ENCODE results near the gene CNPY4.

Gene CNPY4

DNA sequence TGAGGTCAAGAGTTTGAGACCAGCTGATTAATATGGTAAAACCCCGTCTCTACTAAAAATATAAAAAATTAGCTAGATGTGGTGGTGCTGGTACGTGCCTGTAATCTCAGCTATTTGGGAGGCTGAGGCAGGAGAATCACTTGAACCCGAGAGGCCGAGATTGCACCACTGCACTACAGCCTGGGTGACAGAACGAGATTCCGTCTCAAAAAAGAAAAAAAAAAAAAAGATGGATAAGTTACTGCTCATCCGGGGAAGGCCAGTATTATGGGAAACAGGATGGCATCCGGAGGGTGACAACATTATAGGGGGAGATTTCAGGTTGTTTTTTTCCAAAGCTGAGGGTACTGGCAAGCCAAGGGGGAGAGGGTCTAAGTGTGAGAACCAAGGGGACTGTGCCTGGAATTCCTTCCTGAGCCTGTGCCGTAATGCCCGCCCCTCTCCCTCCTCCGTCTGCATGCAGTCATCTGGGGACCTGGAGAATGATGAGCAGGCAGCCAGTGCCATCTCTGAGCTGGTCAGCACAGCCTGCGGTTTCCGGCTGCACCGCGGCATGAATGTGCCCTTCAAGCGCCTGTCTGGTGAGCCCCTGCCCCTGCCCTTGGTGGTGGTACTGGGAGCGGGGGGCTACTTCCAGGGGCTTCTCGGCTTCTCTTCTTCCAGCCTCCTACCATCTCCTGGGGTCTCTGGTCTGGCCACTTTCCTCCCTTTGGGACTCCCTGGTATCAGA lies 33.7 kb downstream of the CNPY4 start:
- no peak for DNase-seq

DNA sequence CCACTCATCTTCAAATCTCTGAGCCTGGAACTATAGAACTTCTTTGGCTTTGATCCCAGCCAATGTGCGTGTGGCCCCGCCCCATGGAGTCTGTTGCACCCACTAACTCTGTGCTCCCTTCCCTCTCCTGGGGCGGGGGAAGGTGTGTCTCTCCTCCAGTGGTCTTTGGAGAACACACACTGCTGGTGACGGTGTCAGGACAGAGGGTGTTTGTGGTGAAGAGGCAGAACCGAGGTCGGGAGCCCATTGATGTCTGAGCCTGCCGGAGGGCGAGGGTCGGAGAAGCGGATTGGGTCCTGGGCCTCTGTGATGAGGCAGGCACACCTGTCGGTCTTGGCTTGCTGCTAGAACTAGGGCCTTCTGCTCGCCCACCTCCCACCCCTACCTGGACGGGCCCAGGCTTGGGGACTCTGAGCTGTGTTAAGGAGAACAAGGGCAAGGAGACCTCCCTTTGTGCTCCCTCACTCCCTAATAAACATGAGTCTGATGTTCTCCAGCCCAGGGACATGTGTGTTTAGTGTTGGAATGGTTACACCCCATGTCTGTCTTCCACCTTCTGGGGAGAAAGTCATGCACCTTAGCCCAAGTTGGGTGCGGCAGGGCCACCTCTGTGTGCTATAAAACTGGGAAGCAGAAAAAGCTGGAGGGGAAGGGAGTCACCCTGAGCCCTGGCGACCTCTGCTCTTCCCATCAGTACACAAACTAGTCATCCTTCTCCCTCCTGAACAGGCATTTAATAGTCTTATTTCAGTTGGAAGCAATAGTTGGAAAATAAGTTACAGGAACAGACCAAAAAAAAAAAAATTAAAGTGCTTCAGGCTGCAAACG lies 34.5 kb downstream of the CNPY4 start:
- DNase-seq = no peak

DNA sequence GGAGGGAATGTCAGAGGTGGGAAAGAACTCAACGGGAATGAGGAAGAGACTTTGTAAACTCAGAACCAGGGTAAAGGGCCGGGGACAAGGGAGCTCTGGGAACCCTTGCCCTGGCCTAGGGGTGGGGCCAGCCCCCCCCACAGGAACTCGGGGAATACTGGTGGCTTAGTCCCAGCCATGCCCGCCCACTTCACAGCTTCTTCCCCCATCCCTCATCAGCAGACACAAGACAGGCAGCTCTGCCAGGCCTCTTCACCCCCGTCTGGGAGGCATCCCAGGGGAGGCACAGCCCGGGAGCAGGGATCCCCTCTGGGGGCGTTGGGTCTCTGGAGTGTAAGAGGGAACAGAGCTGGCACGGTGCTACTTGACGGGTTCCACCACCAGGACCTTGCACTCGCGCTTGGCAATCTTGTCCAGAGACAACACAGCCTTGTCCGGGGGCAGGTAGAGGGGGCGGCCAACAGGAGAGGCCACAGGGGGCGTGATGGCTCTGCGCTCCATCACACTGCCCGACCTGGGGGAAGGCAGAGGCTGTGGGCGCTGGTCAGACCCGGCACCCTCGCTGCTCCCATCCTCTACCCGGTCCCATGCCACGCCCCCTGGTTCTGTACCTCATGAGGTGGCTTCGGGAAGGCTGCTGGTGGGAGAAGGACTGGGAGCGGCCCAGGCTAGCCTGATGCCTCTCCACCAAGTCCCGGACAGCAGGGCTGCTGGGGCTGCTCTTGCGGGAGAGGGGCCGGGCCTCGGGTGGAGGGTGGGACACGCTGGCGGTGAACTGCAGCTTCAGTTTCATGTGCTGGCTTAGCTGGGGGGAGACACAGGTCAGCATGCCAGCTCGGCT lies 35.4 kb downstream of the CNPY4 start:
- no peak for DNase-seq

DNA sequence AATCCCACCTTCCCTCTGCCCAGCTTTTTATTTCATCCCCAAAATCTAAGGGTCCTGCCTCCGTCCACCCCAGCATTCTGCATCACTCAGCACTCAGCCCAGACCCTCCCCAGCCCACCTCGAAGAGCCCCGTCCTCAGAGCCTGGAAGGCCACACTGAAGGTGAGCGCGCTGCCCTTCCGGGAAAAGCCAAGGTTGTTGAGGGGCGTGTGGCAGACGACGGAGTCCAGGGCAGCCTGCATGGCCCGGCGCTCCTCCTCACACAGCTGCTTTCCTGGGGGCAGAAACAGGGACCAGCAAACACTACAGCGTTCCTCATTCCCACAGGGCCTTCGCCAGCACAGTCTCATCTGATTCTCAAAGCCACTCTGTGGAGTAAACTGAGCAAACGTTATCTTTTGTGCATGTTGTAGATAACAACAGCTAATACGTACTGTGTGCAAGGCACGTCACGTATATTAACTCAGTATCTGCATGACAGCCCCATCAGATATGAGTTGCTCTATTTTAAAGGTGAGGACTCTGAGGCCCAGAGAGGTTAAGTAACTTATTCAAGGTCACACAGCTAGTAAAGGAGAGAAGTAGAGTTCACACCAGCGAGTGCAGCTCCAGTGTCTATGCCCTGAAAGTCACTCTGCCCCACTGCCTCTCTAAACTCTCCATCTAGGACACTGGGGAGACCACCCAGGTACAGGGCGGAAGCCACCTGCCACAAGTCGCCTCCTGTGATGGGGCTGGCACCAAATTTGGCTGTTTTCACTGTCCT lies 36.3 kb downstream of the CNPY4 start:
- no peak for DNase-seq

DNA sequence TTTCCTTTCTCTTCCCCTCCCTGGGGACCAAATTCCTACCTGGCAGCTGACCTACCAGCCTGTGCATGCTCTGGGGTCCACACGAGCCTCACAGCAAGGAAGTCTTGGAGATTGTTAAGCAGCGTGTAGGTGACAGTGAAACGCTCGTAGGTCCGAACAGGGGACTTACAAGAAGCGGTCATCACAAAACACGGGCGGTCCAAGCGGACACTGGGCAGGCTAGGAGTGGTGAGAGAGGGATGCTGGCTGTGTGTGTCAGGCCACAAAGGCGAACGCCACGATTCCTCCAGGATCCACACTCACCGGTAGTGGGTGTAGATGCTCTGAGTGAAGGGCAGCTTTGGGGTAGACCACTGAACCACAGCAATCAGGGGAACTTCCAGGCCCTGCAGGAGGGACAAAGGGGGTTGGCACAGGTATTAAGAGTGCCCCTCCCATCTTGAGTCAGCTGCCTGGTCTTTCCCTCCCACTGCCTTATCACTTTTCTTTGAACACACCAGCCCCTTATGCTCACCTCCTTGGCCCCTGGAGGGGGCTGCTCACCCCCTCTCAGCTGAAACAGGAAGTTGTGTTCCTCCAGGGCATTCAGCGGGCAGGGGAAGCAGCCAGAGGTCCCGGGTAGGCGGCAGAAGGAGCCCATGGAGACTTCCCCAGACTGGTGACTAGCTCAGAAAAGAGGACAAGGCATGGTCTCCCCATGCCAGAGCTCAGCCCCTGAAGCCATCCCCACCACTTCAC lies 37.1 kb downstream of the CNPY4 start:
- no peak for DNase-seq

DNA sequence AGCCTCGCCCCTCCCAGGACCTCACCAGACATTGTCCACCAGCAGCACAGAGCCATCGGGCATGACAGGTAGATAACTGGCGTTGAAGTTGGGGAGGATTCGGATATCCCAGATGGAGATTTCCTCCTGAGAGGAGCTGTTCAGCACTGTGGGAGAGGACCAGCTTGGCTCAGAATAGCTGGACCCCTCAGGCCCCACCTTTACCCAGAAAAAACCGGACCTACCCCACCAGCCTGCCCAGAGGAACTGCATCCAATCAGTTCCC lies 37.6 kb downstream of the CNPY4 start:
- no peak for DNase-seq

DNA sequence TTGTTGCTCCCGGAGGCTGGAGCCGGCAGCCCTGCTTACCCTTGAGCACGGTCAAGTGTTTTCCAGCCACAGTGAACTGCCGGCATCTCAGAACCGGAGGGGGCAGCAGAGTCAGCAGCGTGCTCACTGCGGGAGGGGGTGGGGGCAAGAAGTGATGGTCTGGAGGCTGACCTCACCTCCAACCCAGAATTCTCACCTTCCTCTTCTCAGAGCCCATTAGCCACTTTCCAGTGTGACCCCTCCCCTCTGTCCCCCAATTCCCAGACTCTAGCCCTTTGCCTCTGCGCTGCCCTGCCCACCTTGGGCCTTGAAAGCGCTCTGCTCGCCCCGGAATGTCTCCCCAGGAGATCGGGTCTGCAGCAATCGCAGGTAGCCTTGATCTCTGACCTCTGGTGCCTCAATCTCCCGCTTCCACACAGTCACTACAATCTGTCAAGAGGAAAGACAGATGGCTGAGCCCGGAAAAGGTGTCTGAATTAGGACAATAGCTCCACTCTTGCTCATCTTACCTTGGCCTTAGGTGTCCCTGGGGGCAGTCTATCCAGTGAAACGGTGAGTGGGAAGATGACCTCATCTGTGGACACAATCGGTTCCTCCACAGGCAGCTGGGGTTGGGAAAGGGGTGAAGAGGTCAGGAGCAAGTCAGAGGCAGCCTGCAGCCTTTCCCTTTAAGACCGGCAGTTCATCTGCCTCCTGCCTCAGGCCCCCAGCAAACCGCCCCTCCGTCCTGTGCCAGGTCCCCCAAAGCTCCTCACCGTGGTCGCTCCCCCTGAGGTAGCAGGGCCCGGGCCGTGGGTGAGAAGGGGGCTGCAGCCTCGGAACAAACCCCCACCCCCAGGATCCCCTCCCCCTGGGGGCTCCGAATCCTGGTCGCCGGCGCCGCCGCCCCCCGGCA lies 38.1 kb downstream of the CNPY4 start:
- no peak for DNase-seq

DNA sequence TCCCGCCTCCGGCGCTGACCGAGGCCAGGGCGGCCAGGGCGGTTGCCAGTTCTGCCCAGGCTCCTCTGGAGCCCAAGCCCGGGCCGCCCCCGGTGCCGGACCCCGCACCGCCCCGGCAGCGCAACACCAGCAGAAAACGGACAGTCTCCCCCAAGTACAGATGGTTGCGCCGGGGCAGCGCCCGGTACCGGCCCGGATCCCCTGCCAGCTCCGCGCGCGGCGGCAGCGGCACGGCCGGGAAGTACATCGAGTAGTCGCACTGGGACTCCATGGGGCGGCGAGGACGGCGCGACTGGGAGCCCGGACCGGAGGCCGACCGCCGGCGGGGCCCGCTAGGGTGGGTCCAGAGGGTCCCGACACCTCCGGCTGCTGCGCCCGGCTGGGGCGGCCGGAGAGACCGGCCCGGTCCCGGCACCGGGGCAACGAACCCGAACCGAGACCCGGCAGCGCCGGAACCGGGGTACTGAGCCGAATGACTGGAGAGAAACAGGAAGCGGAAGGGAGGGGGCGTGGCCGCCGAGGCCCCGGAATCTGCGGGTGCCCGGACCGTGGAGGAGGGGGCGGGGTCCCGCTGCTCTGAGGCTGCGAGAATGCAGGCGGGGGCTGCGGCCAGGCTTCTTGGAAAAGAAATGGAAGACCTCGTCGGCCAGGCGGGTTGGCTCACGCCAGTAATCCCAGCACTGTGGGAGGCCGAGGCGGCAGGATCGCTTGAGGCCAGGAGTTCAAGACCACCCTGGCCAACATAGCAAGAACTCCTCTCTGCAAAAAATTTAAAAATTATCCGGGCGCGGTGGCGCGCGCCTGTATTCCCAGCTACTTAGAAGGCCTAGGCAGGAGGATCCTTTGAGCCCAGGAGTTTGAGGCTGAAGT lies 39.0 kb downstream of the CNPY4 start, which contains the start of gene TRAPPC14:
Gene TRAPPC14 (minus strand): TSS at position 495 of the 870 bp plus-strand sequence. CDS start 224 bp downstream, at position 271.
- DNase-seq = peak; percentile 97

DNA sequence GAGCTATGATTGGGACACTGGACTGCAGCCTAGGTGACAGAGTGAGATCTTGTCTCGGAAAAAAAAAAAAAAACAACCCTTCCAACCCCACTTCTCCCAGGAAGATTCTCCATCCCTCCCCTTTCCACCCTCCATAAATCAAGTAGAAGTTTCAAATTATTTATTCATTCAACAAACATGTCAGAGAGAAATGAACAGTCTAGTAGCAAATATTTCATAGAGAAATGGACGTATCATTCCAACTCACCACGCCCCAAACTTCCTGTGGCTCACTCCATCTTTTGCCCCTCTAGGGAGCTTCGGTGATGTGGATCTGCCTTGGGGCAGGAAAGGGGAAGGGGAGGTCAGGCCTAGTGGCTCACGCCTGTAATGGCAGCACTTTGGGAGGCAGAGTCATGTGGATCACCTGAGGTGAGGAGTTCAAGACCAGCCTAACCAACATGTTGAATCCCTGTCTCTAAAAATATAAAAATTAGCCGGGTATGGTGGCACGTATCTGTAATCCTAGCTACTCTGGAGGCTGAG lies 39.7 kb downstream of the CNPY4 start:
- DNase-seq = no peak

DNA sequence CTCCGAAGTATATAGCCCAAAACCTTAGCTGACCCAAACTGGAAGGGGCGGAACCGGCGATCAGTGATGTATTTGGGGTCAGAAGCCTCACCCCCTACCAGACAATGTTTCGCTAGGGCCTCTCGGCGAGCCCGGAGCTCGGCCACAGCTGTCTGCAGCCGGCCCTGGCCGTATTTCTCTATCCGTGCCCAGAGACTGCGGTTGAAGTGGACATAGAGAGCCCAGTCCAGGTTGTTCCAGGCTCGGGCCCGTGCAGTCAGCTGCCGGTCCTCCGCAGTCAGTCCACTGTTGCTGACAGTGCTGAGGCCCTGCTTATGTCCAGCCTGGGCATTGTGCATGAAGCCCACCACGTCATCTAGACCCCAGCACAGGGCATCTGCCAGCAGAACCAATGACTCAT lies 40.6 kb downstream of the CNPY4 start:
- no peak for DNase-seq

DNA sequence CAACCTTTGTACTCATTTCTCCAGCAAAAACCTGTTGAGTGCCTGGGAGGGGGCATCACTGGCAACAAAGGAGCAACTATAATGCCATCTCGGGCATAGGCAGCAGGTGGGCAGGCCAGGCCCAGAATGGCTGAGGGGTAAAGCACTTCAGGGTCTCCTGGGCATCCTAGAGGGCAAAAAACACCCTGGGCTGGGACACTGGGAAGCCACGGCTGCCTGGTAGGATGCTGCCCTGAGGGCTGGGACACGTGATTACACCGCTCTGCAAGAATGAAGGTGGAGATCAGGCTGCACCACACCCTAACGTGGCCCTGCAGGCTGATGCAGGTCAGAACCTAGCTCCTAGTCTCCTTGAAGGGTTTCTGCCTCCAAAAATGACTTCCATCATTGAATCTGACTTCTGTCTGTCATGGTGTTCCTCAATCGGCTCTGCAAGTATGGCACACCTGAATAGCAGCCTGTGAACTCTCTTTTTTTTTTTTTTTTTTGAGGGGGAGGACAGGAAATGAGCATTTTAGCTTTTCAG lies 43.6 kb downstream of the CNPY4 start:
- DNase-seq = no peak

DNA sequence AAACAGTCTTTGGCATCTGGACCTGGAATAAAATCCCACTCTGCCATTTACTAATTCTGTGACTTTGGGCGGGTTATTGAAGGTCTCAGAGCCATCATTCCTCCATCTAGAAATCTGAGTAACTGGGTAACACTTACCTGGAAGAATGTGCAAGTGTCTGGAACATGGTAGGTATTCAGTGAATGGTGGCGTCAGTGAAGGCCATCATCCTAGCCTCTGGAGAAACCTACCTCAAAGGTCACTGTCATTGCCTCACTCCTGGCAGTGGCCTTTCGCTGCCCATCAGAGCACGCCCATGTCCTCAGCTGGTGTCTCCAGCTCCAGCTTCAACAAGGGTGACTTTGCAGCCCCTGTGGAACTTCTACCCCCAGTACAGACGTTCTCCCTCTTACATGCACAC lies 44.4 kb downstream of the CNPY4 start:
- DNase-seq = no peak

DNA sequence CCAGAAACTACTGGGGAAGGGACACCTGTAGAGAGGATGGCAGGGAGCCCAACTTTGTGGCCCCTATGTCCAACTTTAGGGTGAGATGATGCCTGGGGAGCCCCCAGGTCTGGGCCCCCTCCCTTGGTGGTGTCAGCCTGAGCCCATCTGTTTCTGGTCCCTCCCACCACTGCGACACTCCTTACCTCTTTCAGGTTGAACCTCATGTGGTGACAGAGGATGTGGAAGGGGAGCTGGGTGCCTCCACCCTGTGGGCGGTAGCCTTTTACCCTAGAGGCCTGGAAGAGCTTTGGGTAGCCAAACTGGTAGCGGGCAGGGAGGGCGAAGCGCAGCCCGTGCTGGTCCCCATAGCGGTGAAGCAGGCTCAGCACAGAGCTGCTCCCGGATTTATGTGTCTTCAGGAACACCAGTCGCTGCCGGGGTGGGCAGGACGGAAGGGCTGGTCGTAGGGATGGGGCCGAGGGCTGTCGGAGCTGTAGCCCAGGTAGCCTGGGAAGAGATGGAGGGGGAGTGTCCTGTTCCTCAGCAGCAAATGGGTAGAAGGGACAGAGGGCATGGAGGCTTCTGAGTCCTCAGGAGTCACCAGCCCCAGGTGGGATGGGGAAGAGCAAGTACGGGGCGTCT lies 47.0 kb downstream of the CNPY4 start:
- peak; percentile 60 for DNase-seq

DNA sequence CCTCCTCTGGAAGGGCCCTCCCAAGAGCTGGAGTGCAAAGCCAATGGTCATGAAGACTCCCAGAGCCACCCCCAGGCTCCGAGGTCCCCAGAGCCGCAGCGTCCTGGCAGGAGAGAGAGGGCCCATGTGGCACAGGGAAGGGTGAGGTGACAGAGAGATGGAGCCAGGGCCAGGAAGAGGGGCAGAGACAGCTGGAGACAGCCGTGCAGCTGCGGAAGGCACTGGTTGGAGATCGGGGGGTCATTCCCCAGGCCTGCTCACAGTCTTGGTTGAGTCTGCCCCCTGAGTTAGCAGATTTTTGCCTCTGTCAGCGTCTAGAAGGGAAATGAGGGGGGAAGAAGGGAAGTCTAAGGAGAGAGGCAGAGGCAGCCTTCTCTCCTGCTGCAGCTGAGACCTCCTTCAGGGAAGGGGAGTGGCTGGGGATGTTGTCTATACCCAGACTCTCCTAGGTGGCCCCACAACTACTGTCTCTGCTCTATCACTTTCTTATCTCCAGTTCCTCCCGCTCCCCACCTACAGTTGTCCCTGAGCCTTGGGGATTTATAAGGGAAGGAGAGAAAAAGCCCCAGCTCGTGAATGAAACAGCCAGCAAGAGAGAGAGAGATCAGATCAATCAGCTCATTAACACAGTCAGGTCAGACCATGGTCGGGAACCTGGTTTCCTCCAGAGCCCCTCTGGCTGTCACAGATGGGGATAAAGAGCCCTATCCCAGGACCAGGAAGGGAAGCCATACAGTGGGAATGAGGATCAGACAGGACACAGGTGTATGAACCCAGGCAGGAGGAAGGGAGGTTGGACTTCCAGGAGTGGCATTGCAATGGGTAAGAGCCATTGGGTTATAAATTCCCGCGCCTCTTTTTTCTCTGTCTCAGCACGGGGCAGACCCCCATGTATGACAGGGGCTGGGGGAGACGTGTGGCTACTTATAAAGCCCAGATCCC lies 47.8 kb downstream of the CNPY4 start:
- DNase-seq = no peak

DNA sequence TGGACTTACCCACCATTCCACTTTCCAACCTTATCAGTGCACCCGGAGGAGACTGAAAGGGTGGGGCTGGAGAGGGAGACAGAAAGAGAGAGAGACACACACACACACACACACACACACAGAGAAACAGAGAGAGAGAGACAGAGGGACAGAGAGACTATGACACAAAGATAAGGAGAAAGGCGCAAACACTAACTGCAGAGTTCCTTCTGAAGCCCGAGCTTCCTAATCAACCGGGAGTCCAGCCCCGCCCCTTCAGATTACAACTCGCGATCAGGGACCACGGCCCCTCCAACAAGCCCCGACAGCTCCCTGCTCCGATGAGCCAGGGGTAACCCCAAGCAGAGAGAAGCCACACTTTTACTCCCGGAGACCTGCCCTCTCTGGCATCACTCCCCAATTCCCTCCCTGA lies 48.5 kb downstream of the CNPY4 start:
- DNase-seq = no peak

DNA sequence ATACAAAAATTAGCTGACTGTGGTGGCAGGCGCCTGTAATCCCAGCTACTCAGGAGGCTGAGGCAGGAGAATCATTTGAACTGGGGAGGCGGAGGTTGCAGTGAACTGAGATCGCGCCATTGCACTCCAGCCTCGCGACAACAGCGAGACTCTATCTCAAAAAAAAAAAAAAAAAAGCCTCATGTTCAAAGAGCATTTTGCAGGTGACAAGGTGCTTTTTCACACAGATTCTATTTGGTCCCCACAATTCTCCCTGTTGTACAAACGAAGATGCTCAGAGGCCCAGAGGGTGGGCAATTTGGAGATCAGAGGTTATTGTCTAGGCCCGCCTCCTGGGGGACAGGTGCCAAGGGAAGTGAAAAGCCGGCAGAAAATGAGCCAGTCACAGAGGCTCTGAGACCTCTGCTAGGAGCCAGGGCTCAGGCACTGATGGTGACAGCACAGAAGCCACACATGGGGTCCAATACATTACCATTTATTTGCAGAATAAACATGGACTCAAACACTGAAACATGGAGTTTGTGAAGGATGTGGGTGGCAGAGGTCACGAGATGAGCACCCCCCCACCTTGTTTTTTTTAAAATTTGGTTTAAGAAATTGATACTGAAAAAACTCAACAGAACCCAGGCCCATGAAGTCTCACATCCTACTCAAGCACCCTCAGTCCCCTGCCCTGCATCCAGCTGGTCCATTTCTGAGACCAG lies 49.9 kb downstream of the CNPY4 start:
- DNase-seq = no peak

Data from stimulated activated CD8-positive, alpha-beta memory T cell treated with anti-CD3 and anti-CD28 coated beads, Interleukin-4, amount 100 ng/mL, for 48 hours (primary cell).